ENCODE measurements around the gene GPR137.
"Not testable (repeated sequence)": the region's sequence is repeated elsewhere in the genome, so short reads cannot be mapped to it uniquely, and the experiment has no call there.

Gene GPR137

DNA sequence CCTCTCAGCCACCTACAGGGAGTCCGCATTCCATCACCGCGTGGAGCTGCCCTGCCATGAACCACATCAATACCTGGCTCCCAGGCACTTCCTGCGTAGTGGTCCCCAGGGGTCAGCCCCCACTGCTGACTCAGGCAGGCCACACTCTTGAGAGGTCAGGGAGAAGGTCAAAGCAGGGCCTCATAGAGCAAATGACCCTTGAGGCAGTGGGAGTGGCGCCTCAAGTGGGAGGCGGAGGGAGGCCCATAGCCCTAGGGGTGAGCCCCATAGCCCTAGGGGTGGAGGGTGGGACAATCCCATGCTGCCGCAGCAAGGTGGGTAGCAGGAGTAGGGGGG is 37.2 kb downstream of the GPR137 start:
- DNase-seq (ENCODE audit: low read depth): no peak
- H3K4me3 ChIP-seq (ENCODE audit: low read depth, low read length): no peak overlapping the region
- in situ Hi-C loops (cut with HindIII; ENCODE audit: low sequenced_read_pairs): loop anchor here (10.0 kb wide), 1 partner anchor 58 kb away; no protein-coding TSS in a partner anchor
- TF ChIP-seq, protein P1, sequence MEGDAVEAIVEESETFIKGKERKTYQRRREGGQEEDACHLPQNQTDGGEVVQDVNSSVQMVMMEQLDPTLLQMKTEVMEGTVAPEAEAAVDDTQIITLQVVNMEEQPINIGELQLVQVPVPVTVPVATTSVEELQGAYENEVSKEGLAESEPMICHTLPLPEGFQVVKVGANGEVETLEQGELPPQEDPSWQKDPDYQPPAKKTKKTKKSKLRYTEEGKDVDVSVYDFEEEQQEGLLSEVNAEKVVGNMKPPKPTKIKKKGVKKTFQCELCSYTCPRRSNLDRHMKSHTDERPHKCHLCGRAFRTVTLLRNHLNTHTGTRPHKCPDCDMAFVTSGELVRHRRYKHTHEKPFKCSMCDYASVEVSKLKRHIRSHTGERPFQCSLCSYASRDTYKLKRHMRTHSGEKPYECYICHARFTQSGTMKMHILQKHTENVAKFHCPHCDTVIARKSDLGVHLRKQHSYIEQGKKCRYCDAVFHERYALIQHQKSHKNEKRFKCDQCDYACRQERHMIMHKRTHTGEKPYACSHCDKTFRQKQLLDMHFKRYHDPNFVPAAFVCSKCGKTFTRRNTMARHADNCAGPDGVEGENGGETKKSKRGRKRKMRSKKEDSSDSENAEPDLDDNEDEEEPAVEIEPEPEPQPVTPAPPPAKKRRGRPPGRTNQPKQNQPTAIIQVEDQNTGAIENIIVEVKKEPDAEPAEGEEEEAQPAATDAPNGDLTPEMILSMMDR (IDR thresholded peaks at IDR 0.05; ENCODE audit: low read depth, low read length, missing control alignments): no peak

DNA sequence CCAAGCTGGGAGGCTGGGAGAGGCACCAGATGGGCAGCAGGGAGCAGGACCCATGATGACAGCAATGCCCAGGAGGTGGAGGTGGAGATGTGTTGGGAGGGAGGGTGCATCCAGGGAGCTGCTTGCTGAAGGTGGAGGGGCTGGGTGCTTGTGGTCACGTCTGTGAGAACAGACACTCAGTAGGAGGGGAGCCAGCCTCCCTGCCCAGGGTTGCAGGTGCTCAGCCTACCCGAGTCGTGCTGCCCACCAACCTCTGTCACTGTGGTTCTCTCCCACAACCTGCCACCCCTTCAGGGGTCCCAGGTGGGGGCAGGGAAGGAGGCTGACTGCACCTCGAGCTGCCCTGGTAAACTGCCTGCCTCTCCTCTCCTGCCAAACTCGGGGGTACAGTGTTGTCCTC is 37.7 kb downstream of the GPR137 start:
- TF ChIP-seq, protein P1 (IDR thresholded peaks at IDR 0.05; ENCODE audit: low read depth, low read length, missing control alignments): no peak
- no peak overlapping the region for H3K4me3 ChIP-seq (ENCODE audit: low read depth, low read length)
- in situ Hi-C loops (cut with HindIII; ENCODE audit: low sequenced_read_pairs): loop anchor here (10.0 kb wide), 1 partner anchor 59 kb away; no protein-coding TSS in a partner anchor
- no peak for DNase-seq (ENCODE audit: low read depth)

DNA sequence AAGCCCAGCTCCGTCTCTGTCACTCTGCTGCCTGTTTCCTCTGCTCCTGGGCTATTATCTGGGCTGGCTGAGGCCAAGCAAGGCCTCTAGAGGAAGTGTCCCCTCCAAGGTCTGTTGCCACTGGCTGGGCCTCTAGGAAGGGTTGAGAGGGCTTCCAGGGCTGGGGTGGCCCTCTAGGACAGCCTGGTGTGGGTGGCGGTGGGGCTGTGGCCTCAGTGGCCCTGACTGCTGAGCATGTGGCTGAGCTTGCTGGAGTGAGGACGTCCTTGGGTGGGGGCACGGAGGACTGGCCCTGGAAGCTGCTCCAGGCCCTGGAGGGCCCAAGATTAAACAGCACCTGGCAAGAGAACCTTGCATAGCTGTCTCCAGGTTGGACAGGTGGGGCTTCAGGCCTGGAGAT is 38.3 kb downstream of the GPR137 start:
- not testable (repeated sequence) for DNase-seq (ENCODE audit: low read depth); H3K4me3 ChIP-seq (ENCODE audit: low read depth, low read length)
- in situ Hi-C loops (cut with HindIII; ENCODE audit: low sequenced_read_pairs): loop anchor here (10.0 kb wide), 1 partner anchor 59 kb away; no protein-coding TSS in a partner anchor

DNA sequence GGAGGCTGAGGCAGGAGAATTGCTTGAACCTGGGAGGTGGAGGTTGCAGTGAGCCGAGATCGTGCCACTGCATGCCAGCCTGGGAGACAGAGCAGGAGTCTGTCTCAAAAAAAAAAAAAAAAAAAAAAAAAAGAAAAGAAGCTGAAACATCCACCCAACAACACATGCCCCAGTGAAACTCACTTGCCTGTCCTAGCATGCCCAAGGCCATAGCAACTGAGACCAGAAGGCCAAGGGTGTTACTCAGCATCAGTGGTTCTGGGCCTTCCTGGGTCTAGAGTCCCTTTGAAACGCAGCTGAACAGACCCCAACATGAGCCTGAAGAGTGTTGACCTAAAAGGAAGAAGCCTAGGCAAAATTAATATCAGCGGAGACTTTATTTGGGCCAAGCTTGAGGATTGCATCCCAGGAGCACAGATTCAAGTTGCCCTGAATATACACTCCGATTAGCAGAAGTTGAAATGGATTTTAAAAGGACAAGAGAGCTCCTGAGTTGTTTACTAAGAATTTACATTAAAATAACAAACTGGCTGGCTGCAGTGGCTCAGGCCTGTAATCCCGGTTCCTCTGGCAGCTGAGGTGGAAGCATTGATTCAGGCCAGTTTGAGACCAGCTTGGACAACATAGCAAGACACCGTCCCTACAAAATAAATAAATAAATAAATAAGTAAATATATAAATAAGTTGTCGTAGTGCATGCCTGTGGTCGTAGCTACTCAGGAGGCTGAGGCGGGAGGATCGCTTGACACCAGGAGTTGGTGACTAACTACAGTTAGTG is 39.2 kb downstream of the GPR137 start:
- DNase-seq (ENCODE audit: low read depth): no peak
- in situ Hi-C loops (cut with HindIII; ENCODE audit: low sequenced_read_pairs): loop anchor here (10.0 kb wide), 1 partner anchor 60 kb away; no protein-coding TSS in a partner anchor
- TF ChIP-seq, protein P1 (IDR thresholded peaks at IDR 0.05; ENCODE audit: low read depth, low read length, missing control alignments): no peak
- no peak overlapping the region for H3K4me3 ChIP-seq (ENCODE audit: low read depth, low read length)

DNA sequence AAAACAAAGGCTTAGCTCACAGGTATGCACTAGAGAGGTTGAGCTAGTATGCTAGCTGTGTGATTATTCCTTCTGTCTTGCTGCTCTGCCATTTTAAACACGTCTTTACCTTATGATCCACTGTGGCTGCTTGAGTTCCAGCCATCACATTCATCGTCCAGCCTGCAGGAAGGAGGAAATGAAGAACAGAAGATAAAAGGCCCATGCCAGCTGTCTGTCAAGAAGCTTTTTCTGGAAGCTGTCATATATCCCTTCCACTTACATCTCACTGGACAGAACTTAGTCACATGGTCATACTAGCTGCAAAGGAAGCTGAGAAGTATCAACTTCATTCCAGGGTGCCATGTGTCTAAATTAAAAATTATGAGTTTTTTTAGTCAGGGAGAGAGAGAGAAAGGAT is 41.7 kb downstream of the GPR137 start:
- in situ Hi-C loops (cut with HindIII; ENCODE audit: low sequenced_read_pairs): loop anchor here (10.0 kb wide), 1 partner anchor 63 kb away; no protein-coding TSS in a partner anchor
- TF ChIP-seq, protein P1 (IDR thresholded peaks at IDR 0.05; ENCODE audit: low read depth, low read length, missing control alignments): no peak
- no peak overlapping the region for H3K4me3 ChIP-seq (ENCODE audit: low read depth, low read length)
- DNase-seq (ENCODE audit: low read depth): no peak

DNA sequence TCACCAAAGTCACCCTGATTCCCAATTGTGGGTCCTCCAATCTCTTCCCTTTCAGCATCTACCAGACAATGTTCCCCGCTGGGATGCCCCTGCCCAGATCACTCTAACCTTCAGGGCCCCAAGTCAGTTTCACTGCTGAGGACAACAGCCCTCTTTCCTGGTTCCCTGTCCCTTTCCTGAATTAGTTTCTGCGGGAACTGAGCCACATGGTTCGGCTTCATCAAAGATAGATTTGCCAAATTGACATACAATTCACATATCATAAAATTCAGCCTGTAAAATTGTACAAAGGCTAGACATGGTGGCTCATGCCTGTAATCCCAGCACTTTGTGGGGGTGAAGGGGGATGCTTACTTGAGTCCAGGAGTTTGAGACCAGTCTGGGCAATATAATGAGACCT is 42.3 kb downstream of the GPR137 start:
- in situ Hi-C loops (cut with HindIII; ENCODE audit: low sequenced_read_pairs): loop anchor here (10.0 kb wide), 1 partner anchor 63 kb away; no protein-coding TSS in a partner anchor
- DNase-seq (ENCODE audit: low read depth): no peak
- H3K4me3 ChIP-seq (ENCODE audit: low read depth, low read length): no peak overlapping the region
- TF ChIP-seq, protein P1 (IDR thresholded peaks at IDR 0.05; ENCODE audit: low read depth, low read length, missing control alignments): no peak

DNA sequence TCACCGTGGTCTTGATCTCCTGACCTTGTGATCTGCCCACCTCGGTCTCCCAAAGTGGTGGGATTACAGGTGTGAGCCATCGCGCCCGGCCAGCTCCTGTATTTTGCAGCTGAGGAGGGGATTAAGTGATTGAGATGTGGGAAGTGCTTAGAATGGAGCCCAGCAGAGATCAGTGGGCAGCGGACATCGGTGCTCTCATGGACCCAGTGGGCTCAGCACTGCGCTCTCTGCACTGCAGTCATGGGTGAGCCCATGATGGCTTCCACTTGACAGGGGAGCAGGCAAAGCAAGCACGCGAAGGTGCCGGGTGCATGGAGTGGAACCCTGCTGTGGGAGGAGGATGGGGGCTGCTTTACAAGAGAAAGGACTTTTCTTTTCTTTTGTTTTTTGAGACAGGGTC is 45.2 kb downstream of the GPR137 start:
- TF ChIP-seq, protein P1 (IDR thresholded peaks at IDR 0.05; ENCODE audit: low read depth, low read length, missing control alignments): no peak
- in situ Hi-C loops (cut with HindIII; ENCODE audit: low sequenced_read_pairs): no loop called here
- H3K4me3 ChIP-seq (ENCODE audit: low read depth, low read length): no peak overlapping the region
- DNase-seq (ENCODE audit: low read depth): no peak
